Loucy (cell line): ENCODE measurements around the gene PTCD1.

ENCODE experiments used
- CTCF ChIP-seq: fragments of 200-600 bp; sonication (generic); conservative IDR thresholded peaks from 2 replicates; pipeline ENCODE4 v1.5.1; 2014; ENCODE audit warnings: mild to moderate bottlenecking, antibody characterized with exemption, low read length
- EZH2phosphoT487 ChIP-seq: fragments of 200-600 bp; IDR thresholded peaks from 2 replicates; pipeline ENCODE4 v1.6.1; 2018; ENCODE audit warnings: antibody characterized with exemption, mild to moderate bottlenecking, moderate library complexity, borderline replicate concordance

GRCh38 chr7:99457050-99457649, 18.6 kb upstream of the PTCD1 start:
- no peak for TF ChIP-seq EZH2phosphoT487
- TF ChIP-seq CTCF = no peak
